Measurements from ENCODE around the gene ANKDD1A.

DNA sequence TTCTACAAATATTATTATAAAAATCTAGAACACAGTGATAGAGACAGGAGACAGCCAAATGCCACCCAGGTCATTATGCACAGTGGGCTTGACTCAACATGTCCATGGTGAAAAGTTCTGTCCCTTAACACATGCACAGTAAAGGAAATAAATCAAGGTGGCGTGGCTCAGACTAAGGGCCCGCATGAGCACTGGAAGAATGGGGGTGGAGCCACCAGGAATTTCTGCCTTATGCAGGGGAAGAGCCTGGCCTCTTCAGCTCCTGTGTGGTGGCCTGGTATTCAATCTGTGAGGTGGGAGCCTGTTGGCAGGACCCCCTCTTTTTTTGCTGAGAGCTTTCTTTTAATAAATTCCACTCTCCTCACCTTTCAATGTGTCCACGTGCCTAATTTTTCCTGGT, 95.2 kb downstream of the ANKDD1A start:
- TF ChIP-seq POLR2AphosphoS5 (IDR thresholded peaks at IDR 0.05; ENCODE audit: low read depth, low read length) (no peak), POLR2A (IDR thresholded peaks at IDR 0.05; ENCODE audit: low read depth, low read length) (no peak), TAF1 (IDR thresholded peaks at IDR 0.05; ENCODE audit: borderline replicate concordance, low read depth, low read length) (no peak)
